ENCODE data around the gene NCR1. TPM values are rescaled to one million over a fixed set of nuclear protein-coding genes. Genes with fewer than 3 reads are reported as not detected.
"Not testable (repeated sequence)": the region's sequence is repeated elsewhere in the genome, so short reads cannot be mapped to it uniquely, and the experiment has no call there.

Gene NCR1, protein sequence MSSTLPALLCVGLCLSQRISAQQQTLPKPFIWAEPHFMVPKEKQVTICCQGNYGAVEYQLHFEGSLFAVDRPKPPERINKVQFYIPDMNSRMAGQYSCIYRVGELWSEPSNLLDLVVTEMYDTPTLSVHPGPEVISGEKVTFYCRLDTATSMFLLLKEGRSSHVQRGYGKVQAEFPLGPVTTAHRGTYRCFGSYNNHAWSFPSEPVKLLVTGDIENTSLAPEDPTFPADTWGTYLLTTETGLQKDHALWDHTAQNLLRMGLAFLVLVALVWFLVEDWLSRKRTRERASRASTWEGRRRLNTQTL
- under 1 TPM in 1 of 2 donors, not detected in 1; 0.39 TPM for total RNA-seq
- long read RNA-seq = 0 reads

DNA sequence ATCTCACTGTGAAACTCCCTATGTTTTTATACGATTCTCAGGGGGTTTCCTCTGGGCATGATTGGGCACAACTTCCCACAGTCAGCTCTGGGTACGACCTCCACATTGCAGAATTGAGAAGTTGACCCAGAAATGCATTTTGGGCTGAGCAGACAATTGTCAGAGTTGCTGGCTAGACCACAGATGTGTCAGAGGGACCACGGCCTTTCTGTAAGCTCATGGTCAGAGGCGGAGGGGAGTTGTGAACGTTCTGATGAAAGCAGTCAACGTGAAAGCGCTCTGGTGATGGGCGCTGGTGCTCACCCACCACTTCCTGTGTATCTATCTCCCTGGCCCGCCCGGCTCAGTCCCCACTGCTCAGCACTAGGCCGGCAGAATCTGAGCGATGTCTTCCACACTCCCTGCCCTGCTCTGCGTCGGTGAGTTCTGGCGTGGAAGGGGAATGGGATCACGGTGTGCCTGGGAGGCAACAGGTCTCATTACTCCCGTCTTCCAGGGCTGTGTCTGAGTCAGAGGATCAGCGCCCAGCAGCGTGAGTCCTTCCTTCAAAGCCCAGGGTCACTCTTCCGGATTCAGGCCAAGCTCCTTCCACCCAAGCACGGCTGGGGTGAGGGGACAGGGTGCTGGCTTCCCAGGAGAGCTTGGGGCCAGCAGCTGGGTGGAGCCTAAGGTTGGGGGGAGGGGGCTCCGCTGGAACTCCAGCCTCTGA, at the start of gene NCR1:
NCR1 (plus strand) TSS at position 346 of the 709 bp plus-strand sequence; CDS start at position 386, 40 bp downstream.
- DNase-seq (no peak), ATAC-seq (no peak)
- intact Hi-C loops (cut with DNase I, micrococcal nuclease) = no loop called here

DNA sequence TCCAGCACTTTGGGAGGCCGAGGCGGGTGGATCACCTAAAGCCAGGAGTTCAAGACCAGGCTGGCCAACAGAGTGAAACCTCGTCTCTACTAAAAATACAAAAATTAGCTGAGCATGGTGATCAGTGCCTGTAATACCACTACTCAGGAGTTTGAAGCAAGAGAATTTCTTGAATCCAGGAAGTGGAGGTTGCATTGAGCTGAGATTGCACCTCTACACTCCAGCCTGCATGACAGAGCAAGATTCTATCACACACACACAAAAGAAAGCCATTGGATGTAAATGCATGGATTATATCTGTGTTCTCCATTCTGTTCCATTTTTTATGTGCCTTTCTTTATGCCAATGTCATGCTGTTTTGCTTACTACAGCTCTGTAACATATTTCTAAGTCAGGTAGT, 47.5 kb upstream of the NCR1 start:
- DNase-seq; ATAC-seq; intact Hi-C loops (cut with DNase I, micrococcal nuclease): not testable (repeated sequence)

DNA sequence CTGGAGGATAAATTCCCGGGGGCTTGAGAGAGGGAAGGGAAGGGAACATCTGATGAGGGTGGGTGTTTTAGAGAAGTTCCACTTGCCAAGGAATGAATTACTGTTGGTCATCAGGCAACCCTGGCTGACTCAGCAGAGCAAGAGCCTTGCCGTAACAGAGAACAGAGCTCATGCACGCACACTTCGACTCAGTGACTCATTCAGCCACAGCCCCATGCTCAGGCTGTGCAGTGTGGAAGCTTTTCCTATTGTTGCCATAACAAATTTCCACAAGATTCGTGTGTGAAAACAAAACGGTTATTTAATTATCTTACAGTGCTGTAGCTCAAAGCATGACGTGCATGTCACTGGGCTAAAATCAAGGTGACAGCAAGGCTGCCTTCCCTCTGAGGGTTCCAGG, 46.5 kb upstream of the NCR1 start:
- DNase-seq; ATAC-seq; intact Hi-C loops (cut with DNase I, micrococcal nuclease): not testable (repeated sequence)

DNA sequence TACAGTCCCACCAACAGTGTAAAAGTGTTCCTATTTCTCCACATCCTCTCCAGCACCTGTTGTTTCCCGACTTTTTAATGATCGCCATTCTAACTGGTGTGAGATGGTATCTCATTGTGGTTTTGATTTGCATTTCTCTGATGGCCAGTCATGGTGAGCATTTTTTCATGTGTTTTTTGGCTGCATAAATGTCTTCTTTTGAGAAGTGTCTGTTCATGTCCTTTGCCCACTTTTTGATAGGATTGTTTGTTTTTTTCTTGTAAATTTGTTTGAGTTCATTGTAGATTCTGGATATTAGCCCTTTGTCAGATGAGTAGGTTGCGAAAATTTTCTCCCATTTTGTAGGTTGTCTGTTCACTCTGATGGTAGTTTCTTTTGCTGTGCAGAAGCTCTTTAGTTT, 42.5 kb upstream of the NCR1 start:
- ATAC-seq; DNase-seq; intact Hi-C loops (cut with DNase I, micrococcal nuclease): not testable (repeated sequence)

DNA sequence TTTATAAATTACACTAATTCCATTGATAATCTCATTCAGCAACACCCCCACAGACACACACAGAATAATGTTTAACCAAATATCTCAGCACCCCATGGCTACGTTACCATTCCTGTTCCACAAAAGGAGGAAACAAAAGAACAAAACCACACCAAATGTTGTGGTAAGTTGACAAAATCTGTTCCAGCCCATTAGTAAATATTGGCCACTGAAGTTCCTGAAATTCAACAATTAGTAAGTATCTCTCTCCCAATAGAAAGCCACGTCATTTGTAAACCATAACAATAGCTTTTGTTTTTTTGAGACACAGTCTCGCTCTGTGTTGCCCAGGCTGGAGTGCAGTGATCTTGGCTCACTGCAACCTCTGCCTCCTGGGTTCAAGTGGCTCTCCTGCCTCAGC, 34.3 kb upstream of the NCR1 start:
- ATAC-seq (no peak), DNase-seq (no peak)
- intact Hi-C loops (cut with DNase I, micrococcal nuclease) = no loop called here

DNA sequence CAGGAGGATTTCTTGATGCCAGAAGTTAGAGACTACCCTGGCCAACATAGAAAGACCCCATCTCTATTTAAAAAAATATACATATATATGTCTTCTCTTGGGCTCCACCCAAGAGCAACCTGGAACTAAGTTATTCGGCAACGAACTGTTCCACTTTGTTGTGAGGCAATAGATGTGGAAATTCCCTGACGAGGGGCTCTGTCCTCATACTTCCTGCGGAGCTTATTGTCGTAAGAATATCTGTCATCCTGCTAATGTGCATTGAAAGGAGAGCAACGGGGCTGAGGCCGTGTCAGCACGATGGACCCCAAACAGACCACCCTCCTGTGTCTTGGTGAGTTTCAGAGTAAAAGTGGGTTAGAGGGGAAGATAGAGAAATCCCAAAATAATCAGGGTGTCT, 32.0 kb upstream of the NCR1 start, which contains the start of gene FCAR:
FCAR (plus strand) TSS at position 246 of the 400 bp plus-strand sequence; CDS start at position 301, 55 bp downstream.
- ATAC-seq (no peak), DNase-seq (no peak)
- intact Hi-C loops (cut with DNase I, micrococcal nuclease) = no loop called here

DNA sequence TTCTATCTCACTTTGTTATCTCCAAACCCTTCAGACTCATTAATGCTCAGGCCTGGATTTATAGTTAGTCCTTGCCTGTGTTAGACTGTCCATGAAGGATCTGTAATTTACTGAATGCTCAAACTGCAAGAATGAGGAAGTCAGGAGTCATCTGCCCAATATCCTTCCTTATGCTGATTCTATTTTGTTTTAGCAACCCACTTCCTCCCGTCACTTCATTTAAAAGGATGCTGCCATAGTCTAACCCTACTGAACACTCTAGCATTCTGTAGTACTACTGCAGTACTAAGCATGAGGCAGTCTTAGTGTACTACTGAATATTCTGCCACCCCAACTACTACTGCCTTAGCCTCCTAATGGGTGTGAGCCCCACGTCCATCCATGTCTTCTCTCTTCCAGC, 30.4 kb upstream of the NCR1 start:
- DNase-seq (no peak), ATAC-seq (no peak)
- intact Hi-C loops (cut with DNase I, micrococcal nuclease) = no loop called here

DNA sequence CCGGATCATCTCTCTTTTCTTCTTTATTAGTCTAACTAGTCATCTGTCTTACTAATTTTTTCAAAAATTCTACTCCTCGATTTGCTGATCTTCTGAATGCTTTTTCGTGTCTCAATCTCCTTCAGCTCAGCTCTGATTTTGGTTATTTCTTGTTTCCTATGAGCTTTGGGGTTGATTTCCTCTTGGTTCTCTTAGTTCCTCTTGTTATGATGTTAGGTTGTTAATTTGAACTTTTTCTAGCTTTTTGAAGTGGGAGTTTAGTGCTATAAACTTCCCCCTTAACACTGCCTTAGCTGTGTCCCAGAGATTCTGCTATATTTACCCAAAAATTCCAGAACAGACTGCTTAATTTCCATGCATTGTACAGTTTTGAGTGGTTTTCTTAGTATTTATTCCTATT, 28.5 kb upstream of the NCR1 start:
- intact Hi-C loops (cut with DNase I, micrococcal nuclease) = no loop called here
- DNase-seq (no peak), ATAC-seq (no peak)

DNA sequence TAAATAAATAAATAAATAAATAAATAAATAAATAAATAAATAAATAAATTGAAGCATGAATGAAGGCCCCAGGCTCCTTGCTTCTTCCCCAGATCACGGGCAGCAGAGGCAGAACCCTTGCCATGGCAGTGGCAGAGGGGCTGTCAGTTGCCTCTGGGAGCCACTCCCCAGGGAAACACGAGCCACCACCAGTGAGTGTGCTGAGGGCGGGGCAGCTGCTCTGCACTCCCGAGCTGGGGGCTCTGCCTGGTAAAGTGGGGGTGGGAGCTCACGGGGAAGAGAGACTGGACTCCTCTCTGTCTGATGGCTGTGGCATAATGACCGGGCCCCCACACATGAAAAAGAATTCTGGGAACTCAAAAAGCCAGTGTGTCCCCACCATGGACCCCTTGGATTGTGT, 24.1 kb upstream of the NCR1 start:
- intact Hi-C loops (cut with DNase I, micrococcal nuclease) = no loop called here
- DNase-seq = no peak
- ATAC-seq = no peak

DNA sequence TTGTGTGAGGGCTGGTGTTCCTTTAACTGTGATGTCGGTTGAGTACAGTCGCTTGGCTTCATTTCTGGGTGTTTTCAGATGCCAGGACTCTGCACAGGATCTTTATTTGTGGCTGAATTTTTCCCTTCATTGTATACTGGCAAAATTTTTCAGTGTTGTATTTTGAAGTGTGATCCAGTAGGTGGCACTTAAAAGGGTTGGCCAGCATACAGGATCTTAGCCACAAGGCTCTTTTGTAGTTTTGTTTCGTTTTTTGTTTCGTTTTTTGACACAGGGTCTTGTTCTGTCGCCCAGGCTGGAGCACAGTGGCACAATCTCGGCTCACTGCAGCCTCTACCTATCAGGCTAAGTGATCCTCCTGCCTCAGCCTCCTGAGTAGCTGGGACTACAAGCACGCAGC, 23.2 kb upstream of the NCR1 start:
- ATAC-seq (no peak), DNase-seq (no peak)
- intact Hi-C loops (cut with DNase I, micrococcal nuclease) = no loop called here

DNA sequence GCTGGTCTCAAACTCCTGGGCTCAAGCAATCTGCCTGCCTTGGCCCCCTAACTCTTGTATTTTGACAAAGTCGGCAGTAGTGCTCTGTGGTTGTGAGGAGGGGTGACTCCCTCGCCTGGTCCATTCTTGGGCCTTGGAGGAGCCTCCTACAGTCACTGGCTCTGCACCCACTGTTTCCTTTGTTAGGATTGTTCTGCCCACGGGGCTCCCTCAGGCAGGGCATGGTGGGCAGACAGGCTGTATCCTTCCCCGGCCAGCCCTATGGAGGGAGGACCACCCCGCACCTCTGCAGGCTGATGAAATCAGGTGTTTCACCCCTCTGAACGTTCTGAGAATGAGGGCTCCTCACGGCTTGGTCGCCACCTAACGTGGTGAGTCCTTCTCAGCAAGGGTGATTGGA, 22.7 kb upstream of the NCR1 start:
- intact Hi-C loops (cut with DNase I, micrococcal nuclease) = no loop called here
- no peak for ATAC-seq

DNA sequence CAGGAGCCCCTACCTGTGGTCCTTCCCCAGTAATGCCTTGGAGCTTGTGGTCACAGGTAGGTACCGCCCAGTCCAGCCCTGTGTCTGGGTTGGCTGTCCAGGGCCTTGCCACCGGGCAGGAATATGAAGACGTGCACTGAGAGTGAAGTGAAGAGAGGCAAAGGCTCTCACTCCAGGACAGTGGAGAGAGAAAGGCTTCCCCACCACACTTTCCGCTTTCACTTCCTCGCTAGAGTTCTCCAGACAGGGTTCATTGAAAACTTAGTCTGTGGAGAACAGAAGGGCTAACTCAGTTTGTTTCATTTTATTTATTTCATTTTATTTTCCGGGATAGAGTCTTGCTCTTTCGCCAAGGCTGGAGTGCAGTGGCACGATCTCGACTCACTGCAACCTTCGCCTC, 17.7 kb upstream of the NCR1 start:
- DNase-seq (no peak), ATAC-seq (no peak)

More for the DNA sequence above, 22.7 kb upstream of the NCR1 start:
- DNase-seq = no peak

DNA sequence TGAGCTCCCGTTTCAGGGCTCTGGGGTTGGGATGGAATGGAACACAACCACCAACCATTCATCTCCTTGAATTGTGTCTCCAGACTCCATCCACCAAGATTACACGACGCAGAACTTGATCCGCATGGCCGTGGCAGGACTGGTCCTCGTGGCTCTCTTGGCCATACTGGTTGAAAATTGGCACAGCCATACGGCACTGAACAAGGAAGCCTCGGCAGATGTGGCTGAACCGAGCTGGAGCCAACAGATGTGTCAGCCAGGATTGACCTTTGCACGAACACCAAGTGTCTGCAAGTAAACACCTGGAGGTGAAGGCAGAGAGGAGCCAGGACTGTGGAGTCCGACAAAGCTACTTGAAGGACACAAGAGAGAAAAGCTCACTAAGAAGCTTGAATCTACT, 16.4 kb upstream of the NCR1 start:
- intact Hi-C loops (cut with DNase I, micrococcal nuclease) = no loop called here
- DNase-seq (no peak), ATAC-seq (no peak)

More for the DNA sequence above, 17.7 kb upstream of the NCR1 start:
- intact Hi-C loops (cut with DNase I, micrococcal nuclease) = no loop called here

DNA sequence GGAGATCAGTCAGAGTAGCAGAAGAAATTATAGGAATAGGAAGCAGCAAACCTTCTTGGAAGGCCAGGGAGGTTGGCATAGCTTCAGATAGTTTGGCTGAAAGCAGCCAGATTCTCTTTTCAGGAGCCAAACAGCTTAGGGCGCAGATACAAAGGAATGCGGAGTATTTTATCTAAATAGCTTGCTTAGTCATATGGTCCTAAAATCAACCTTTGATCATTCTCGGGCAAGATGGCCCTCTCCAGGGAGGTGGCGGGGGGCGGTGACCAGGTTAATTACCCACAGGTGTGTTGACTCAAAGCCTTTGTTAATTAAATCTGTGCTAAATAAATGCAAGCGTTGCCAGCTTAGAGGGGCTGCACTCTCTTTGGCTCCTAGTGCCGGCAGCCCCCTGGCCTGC, 12.5 kb upstream of the NCR1 start:
- DNase-seq = no peak
- ATAC-seq = no peak
- intact Hi-C loops (cut with DNase I, micrococcal nuclease) = no loop called here

DNA sequence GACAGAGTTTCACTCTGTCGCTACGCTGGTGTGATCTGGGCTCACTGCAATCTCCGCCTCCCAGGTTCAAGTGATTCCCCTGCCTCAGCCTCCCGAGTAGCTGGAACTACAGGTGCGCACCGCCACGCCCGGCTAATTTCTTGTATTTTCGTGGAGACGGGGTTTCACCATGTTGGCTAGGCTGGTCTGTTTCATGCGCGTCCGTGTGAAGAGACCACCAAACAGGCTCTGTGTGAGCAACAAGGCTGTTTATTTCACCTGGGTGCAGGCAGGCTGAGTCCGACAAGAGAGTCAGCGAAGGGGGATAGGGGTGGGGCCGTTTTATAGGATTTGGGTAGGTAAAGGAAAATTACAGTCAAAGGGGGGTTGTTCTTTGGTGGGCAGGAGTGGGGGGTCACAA, 11.8 kb upstream of the NCR1 start:
- ATAC-seq; intact Hi-C loops (cut with DNase I, micrococcal nuclease); DNase-seq: not testable (repeated sequence)

DNA sequence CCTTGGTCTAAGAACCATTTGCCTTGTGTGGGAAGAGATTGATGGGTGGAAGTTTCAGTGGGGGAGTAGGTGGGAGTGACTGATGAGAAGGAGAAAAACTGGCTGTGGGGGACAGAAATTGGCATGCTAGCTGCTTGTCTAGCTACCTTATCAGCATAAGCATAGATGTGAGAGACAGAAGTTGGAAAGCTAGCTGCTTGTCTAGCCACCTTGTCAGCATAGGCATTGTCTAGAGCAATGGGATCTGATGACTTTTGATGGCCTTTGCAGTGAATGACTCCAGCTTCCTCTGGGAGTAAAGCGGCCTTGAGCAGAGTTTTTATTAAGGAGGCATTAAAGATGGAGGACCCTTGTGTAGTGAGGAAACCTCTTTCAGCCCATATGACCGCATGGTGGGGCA, 9.9 kb upstream of the NCR1 start:
- DNase-seq (no peak), ATAC-seq (no peak)
- intact Hi-C loops (cut with DNase I, micrococcal nuclease) = no loop called here

DNA sequence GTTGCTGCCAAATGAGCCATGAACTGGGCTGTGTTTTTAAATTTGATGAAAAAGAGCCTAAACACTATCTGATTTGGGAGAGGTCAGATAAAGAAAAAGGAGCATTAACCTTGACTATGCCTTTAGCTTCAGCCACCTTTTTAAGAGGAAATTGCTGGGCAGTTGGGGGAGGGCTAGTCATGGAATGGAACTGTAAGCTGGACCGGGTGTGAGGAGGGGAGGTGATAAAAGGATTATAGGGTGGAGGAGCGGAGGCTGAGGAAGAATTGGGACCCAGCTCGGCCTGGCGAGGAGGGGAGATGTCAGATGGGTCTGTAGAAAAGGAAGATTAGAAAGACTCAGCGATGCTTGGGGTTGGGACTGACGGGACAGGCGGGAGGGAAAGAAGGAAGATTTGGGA, 7.3 kb upstream of the NCR1 start:
- DNase-seq; intact Hi-C loops (cut with DNase I, micrococcal nuclease); ATAC-seq: not testable (repeated sequence)

DNA sequence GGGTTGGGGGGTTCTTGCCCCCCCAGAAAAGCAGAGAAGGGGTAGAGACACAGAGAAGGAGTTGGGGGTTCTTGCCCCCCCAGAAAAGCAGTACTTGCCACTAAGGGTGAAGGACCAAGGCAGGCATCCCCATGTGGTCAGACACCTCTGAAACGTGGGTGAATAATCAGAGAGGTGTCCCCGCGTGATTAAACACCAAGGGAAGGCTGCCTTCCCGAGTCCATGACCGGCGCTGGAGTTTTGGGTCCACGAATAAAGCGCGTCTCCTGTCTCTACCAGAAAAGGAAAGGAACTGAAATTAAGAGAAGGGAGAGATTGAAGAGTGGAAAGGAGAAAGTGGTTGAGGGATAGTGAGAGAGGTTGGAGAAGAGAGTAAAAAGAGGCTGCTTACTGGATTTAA, 6.3 kb upstream of the NCR1 start:
- DNase-seq; intact Hi-C loops (cut with DNase I, micrococcal nuclease); ATAC-seq: not testable (repeated sequence)

DNA sequence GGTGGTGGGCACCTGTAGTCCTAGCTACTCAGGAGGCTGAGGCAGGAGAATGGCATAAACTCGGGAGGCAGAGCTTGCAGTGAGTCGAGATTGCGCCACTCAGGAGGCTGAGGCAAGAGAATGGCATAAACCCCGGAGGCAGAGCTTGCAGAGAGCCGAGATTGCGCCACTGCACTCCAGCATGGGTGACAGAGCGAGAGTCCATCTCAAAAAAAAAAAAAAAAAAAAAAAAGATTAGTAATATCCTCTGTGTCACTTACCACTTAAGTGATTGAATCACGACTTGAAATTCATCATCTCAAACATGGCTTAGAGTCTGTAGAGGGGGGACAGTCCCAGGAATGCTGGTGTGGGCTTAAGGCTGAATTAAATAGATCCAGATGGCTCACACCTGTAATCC, 4.8 kb upstream of the NCR1 start:
- intact Hi-C loops (cut with DNase I, micrococcal nuclease); DNase-seq; ATAC-seq: not testable (repeated sequence)

DNA sequence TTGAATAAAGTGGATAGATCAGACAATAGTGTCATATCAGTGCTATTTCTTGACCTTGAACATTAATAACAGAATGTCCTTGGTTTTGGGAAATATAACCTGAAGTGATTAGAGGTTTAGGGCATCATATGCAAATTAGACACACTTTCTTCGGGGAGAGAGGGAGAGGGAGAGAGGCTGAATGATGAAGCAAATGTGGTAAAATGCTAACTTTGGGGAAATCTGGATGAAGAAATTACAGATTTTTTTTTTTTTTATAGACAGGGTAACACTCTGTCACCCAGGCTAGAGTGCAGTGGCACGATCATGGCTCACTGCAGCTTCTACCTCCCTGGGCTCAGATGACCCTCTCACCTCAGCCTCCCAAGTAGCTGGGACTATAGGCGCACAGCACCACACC, 3.9 kb upstream of the NCR1 start:
- DNase-seq (no peak), ATAC-seq (no peak)
- intact Hi-C loops (cut with DNase I, micrococcal nuclease) = no loop called here
